ENCODE measurements around the gene DTX3L. TPM values are rescaled to one million over a fixed set of nuclear protein-coding genes. Genes with fewer than 3 reads are reported as not detected.

The DTX3L gene
- total RNA-seq, 4 donors from 2014 or later, result 6.6 to 15.6 (median 9.4) TPM

DNA sequence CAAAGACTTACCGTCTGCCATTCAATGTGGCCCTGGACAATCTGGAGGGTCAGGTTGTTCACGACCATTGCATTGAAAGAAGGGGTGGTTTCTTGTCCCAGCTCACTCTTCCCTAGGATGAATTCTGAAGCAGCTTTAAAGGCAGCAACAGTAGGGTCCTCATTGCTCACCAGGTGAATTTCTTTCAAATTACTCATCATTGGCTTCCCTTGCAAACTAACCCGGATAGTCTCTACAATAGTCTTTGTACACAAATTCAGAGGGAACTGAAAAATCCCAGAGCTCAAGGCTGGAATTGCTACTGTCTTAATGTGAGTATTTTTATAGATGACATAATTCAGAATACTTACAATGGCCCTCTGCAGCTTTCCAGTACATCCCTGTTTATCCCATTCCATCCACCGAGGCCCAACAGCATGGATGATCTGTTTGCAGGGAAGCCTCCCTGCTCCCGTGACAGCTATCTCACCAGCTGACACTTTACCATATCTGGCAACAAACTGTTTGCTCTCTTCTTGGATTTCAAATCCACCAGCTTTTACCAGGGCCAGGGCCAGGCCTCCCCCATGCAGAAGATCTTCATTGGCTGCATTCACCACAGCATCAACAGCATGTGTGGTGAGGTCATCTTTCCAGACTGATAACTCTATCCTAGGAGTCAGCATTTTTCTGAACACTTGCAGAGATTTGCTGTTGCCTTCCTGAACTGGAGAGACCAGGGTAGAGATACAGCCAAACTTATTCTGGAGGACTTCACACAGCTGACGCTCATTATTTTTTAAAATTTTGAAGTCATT is 8.7 kb upstream of the DTX3L start:
- Histone ChIP-seq H3K4me1 (no peaks in the 10 kb centered on the region), H3K4me3 (no peak overlapping the region), H3K9me3 (no peaks in the 10 kb centered on the region), H3K27ac (no peak overlapping the region), H3K27me3 (no peaks in the 10 kb centered on the region), H3K36me3 (peaks cover 2 to 37% of the 10 kb centered on the region in 2 donors)
- intact Hi-C loops (cut with DNase I; ENCODE audit: low total_unique reads) (no loop called here), in situ Hi-C loops (cut with MboI; ENCODE audit: low sequenced_read_pairs in 4 of 4) (loop anchor here (5.0 to 25.0 kb wide), 2 partner anchors 122 to 132 kb away; partner anchors contain the start of gene PARP14 (in 1 of the 4))
- TF ChIP-seq POLR2A (IDR thresholded peaks at IDR 0.05), result no peak
- TF ChIP-seq, protein P1, sequence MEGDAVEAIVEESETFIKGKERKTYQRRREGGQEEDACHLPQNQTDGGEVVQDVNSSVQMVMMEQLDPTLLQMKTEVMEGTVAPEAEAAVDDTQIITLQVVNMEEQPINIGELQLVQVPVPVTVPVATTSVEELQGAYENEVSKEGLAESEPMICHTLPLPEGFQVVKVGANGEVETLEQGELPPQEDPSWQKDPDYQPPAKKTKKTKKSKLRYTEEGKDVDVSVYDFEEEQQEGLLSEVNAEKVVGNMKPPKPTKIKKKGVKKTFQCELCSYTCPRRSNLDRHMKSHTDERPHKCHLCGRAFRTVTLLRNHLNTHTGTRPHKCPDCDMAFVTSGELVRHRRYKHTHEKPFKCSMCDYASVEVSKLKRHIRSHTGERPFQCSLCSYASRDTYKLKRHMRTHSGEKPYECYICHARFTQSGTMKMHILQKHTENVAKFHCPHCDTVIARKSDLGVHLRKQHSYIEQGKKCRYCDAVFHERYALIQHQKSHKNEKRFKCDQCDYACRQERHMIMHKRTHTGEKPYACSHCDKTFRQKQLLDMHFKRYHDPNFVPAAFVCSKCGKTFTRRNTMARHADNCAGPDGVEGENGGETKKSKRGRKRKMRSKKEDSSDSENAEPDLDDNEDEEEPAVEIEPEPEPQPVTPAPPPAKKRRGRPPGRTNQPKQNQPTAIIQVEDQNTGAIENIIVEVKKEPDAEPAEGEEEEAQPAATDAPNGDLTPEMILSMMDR (IDR thresholded peaks at IDR 0.05 in 4 of 5, conservative IDR thresholded peaks at IDR 0.05 in 1 of 5), result no peak
- no peak for DNase-seq
- ATAC-seq, result no peak

DNA sequence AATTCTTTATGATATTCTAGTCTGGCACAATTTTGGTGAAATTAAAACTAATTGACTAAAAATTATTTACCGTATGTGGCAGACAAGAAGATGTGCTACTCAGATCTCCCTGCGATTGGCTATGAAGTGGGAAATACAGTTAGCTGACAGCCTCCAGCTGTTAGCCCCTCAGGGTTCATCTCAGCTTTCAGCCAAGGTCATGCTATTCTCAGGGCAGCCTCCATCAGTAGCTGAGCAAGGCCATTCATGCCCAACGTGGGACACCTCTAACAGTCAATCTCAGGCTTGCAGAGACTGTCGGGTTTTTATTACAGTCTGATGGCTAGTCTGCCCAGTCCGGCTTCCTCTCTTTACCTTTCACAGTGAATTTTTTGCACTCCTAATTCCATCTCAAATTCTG is 6.8 kb upstream of the DTX3L start:
- H3K4me3 ChIP-seq, result no peak overlapping the region
- H3K27me3 ChIP-seq, result no peaks in the 10 kb centered on the region
- peaks cover 4 to 10% of the 10 kb centered on the region in 2 donors for H3K4me1 ChIP-seq
- no peak for ATAC-seq
- no peaks in the 10 kb centered on the region for H3K9me3 ChIP-seq
- DNase-seq, result no peak
- no peak overlapping the region for H3K27ac ChIP-seq
- no peak for TF ChIP-seq POLR2A (IDR thresholded peaks at IDR 0.05)
- TF ChIP-seq, protein P1 (IDR thresholded peaks at IDR 0.05 in 4 of 5, conservative IDR thresholded peaks at IDR 0.05 in 1 of 5), result no peak
- peaks cover 0 to 37% of the 10 kb centered on the region in 2 donors for H3K36me3 ChIP-seq
- intact Hi-C loops (cut with DNase I; ENCODE audit: low total_unique reads) (no loop called here), in situ Hi-C loops (cut with MboI; ENCODE audit: low sequenced_read_pairs in 4 of 4) (loop anchor here (5.0 to 25.0 kb wide), 2 partner anchors 120 to 130 kb away; partner anchors contain the start of gene PARP14 (in 1 of the 4))

- intact Hi-C loops (cut with DNase I; ENCODE audit: low total_unique reads) (no loop called here), in situ Hi-C loops (cut with MboI; ENCODE audit: low sequenced_read_pairs in 4 of 4) (loop anchor here (5.0 to 25.0 kb wide), 2 partner anchors 119 to 129 kb away; partner anchors contain the start of gene PARP14 (in 1 of the 4))
- Histone ChIP-seq H3K27me3 (no peaks in the 10 kb centered on the region), H3K4me1 (peaks cover 11 to 22% of the 10 kb centered on the region in 2 donors), H3K27ac (no peak overlapping the region), H3K36me3 (peaks cover 0 to 37% of the 10 kb centered on the region in 2 donors), H3K9me3 (no peaks in the 10 kb centered on the region), H3K4me3 (no peak overlapping the region)
- no peak for DNase-seq
- no peak for ATAC-seq
- TF ChIP-seq, protein P1 (IDR thresholded peaks at IDR 0.05 in 4 of 5, conservative IDR thresholded peaks at IDR 0.05 in 1 of 5), result no peak
- no peak for TF ChIP-seq POLR2A (IDR thresholded peaks at IDR 0.05)
Observed at GRCh38 chr3:122558605-122559004, 5.5 kb upstream of the DTX3L start.

DNA sequence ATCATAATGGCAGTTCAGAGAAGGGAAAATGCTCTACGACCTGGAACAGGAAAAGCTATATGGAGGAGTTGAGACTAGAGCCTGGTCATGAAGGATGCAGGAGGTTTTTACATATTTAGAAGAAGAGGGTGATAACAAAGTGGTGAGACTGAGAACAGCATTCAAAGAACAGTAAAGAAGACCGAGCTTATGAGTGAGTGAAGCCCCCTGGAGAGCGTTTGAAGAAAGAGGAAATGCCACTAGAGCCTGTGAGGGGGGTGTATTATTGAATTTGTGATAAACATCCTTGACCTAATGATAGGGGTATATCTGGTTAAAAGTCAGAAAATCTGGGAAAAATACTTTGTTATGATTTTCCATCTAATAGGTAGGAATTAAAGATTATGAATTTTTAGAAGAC is 4.2 kb upstream of the DTX3L start:
- H3K36me3 ChIP-seq, result peaks cover 0 to 27% of the 10 kb centered on the region in 2 donors
- intact Hi-C loops (cut with DNase I; ENCODE audit: low total_unique reads) (loop anchor here (1.0 to 10.0 kb wide), 3 partner anchors 105 to 168 kb away; no protein-coding TSS in a partner anchor), in situ Hi-C loops (cut with MboI; ENCODE audit: low sequenced_read_pairs in 4 of 4) (loop anchor here (5.0 to 25.0 kb wide), 2 partner anchors 117 to 127 kb away; partner anchors contain the start of gene PARP14 (in 1 of the 4))

More for the DNA sequence above, 4.2 kb upstream of the DTX3L start:
- Histone ChIP-seq H3K4me3 (no peak overlapping the region), H3K27me3 (no peaks in the 10 kb centered on the region), H3K4me1 (peaks cover 14 to 28% of the 10 kb centered on the region in 2 donors), H3K9me3 (no peaks in the 10 kb centered on the region), H3K27ac (no peak overlapping the region)
- ATAC-seq, result no peak
- TF ChIP-seq POLR2A (IDR thresholded peaks at IDR 0.05), result no peak
- TF ChIP-seq, protein P1 (IDR thresholded peaks at IDR 0.05 in 4 of 5, conservative IDR thresholded peaks at IDR 0.05 in 1 of 5), result no peak
- no peak for DNase-seq
